GM18951 (cell line): ENCODE results near the gene MZT2A.
"Not testable (repeated sequence)": the region's sequence is repeated elsewhere in the genome, so short reads cannot be mapped to it uniquely, and the experiment has no call there.

Experiments
- POLR2A ChIP-seq: IDR thresholded peaks from 4 replicates; pipeline ENCODE4 v1.6.1; 2011; ENCODE audit warnings: mild to moderate bottlenecking; ENCODE audit not compliant: insufficient read length, insufficient read depth; ENCODE audit errors: extremely low read depth
- in situ Hi-C: fragments of 300-500 bp; cut with MboI; formaldehyde crosslinking; loops from one replicate; pipeline ENCODE4 v1.12.0; 2022; ENCODE audit warnings: low sequenced_read_pairs, mixed read lengths, inconsistent platforms; ENCODE audit not compliant: unreplicated experiment

MZT2A gene, protein sequence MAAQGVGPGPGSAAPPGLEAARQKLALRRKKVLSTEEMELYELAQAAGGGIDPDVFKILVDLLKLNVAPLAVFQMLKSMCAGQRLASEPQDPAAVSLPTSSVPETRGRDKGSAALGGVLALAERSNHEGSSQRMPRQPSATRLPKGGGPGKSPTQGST

DNA sequence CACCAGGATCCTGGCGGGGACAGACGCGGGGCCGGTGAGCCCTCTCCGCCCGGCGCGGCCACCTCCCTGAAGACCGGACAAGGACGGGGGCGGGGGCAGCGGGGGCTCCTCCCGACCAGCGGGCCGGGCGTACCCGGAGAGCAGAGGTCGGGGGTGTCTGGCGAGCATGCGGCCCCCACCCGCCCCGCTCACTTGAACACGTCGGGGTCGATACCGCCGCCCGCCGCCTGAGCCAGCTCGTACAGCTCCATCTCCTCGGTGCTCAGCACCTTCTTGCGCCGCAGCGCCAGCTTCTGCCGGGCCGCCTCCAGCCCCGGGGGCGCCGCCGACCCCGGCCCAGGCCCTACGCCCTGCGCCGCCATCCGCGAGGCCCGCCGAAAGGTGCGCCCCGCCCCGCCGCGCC is at the start of gene MZT2A:
Gene MZT2A, minus strand, starts transcription at position 383 of the 403 bp plus-strand sequence. Its CDS starts 21 bp downstream, at position 362.
- in situ Hi-C loops: not testable (repeated sequence)

DNA sequence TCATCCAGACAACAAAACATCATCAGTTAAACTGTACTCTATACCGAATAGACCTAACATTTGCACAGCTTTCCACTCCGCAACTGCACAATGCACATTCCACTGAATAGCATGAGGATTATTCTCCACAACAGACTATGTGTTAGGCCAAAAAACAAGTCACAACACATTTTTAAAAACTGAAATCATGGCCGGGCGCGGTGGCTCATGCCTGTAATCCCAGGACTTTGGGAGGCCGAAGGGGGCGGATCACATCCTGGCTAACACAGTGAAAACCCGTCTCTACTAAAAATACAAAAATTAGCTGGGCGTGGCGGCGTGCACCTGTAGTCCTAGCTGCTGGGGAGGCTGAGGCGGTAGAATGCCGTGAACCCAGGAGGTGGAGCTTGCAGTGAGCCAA is 46.7 kb upstream of the MZT2A start:
- in situ Hi-C loops: not testable (repeated sequence)

DNA sequence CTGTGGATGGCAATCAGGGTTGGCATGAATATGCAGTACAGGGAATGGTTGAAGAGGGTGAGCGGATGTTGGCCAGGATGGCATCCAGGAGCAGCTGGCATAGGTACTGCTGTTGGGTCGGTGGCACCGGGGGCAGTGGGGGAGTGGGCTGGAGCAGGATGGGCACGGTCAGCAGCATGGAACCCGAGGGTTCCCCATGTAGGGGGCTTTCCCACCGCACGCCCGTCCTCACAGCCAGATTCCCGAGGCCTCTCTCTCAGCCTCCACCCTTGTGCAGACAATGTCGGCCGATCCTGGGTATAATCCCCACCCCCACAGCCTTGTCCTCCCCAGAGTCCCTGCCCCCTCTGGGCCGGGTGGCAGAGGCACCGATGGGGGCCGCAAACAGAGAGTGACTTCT is 44.6 kb upstream of the MZT2A start:
- in situ Hi-C loops: not testable (repeated sequence)

DNA sequence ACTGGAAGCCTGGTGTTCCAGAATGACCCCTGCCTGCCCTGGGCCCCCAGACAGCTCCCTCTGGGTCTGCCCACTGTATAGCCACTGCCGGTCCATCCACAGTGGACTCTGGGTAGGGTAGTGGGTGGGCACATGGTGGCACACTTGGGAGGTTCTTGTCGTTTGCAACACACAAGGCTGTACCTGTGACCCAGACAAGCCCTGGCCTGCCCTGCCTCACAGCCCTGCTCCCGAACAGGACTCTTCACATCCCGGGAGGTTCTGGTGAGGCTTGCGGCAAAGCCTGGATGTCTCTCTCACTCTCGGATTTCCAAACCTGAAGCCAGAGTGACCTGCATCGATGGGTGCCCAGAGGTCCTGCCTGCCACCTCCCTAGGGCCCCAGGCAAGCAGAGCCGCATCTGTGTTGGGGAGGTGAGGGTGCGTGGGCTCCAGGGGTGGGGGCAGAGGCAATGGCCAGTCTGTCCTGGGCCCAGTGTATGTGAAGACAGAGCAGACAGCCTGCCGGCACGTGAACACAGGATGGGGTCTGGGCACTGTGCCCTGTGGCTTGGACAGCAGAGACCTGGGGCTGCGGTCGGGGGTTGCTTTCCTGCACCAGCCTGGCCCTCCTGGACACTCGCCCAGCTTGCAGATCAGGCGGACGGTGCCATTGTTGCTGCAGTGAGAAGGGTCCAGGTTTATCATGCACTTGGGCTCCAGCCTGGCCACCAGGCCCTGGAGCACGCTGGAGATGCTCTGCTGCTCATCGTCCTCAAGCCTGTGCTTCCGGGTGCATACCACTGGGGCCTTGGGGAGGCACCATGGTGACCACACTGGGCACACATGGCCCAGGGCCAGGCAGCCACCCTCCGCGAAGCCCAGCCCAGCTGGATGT is 44.0 kb upstream of the MZT2A start:
- in situ Hi-C loops: not testable (repeated sequence)

DNA sequence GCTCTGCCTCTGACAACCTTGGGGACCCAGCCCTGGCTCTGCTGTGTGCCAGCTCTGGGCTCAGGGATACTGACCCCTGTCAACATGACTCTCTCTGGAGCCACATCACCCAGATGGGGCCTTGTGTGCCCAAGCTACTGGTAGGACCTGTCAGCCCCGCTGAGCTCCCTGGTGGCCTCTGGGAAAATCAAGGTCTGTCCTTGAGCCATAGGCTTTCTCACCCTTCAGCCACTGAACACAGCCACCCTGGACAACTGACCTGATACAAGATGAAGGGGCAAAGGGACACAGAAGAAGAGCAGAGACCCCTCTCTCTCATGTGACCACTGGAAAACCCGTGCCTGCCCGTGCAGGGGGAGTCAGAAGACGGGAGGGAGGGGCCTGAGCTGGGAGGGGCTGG is 43.3 kb upstream of the MZT2A start:
- in situ Hi-C loops: no loop called here
- no peak for TF ChIP-seq POLR2A

DNA sequence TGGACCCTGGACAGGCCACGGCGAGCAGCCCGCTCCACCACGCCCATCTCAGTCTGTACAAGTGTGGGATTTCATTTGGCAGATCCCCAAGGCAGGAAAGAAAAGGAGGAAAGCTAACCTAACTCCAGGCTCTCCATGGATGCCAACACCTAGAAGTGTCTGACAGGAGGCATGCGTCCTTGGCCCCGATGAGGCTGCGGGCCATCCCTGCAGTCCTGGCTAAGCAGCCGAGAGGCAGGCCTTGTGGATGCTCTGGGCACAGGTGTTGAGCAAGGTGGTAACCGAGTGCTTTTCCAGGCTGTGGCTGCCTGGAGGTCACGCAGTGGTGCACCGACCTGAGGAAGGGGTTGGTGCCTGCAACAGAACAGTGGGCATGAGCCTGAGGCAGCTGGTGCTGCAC is 42.8 kb upstream of the MZT2A start:
- in situ Hi-C loops: not testable (repeated sequence)

DNA sequence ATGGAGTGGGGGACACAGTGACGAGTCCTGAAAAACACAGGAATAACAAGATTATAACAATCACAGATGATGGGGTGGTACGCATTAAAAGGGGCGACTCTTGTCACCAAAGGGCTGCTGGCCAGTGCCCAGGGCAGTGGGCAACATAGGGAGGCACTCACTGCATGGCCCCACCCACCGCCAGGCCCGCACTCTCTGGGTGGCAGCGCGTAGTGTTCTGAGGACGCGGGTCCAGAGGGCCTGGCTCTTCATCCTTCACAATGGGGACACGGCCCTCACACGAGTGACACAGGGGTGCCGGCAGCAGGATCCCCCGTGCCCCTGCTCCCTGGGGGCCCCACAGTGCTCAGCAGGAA is 42.1 kb upstream of the MZT2A start:
- in situ Hi-C loops: not testable (repeated sequence)

DNA sequence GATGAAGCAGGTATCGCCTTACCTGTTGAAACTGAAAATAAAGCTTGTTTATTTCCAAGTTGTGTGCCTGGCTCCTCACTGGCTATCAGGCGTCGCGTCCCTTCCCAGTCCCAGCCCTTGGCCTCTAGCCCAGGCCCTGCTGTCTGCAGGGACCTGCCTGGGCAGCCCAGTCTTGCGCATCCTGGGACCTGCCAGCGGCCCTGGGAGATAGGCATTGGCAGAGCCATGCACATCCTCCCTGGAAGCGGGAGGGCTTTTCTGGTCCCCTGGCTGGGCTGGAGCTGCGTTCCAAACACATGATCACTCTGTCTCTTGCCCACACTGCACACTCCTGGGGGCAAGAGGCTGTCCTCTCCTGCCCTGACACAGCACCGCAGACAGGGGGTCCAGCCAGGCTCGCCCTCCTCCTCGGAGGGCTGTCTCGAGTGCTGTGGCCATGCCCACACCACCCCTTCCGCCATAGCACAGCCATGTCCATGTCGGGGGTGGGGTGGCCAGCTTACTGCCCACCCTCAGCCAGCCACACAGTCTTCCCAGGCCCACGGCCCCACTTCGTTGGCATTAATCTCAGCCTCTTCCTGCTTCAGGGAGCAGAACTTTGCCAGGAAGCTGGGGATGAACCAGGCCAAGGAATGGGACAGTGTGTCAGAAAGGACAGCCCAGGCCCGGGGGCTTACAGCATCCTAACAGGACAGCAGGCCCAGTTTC is 41.6 kb upstream of the MZT2A start:
- in situ Hi-C loops: not testable (repeated sequence)

DNA sequence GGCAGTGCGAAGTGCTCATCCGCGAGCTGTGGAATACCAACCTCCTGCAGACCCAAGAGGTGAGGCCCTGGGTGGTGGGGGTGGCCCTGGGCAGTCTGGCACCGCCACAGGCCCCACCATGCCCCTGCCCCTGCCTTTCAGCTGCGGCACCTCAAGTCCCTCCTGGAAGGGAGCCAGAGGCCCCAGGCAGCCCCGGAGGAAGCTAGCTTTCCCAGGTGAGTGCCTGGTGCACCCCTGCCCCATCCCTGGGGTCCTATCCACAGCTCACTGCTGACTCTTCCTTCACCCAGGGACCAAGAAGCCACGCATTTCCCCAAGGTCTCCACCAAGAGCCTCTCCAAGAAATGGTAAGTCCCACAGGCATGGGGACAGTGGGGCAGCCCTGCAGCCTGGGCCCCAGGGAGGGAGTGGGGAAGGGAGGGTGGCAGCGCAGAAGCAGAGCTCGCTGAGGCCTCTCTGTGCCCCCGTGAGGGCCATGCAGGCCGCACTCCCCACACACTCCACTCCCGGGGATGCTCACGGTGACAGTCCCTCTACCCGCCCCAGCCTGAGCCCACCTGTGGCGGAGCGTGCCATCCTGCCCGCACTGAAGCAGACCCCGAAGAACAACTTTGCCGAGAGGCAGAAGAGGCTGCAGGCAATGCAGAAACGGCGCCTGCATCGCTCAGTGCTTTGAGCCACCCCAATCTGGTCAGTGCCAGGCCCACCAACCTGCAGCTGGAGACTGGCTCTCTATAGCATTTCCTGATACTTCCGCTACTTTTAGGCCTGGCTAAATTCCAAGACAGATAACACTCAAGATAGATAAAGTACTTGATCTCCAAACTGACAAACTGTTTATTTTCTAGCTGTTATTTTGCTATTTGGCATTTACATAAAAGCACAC is 40.8 kb upstream of the MZT2A start:
- in situ Hi-C loops: not testable (repeated sequence)

DNA sequence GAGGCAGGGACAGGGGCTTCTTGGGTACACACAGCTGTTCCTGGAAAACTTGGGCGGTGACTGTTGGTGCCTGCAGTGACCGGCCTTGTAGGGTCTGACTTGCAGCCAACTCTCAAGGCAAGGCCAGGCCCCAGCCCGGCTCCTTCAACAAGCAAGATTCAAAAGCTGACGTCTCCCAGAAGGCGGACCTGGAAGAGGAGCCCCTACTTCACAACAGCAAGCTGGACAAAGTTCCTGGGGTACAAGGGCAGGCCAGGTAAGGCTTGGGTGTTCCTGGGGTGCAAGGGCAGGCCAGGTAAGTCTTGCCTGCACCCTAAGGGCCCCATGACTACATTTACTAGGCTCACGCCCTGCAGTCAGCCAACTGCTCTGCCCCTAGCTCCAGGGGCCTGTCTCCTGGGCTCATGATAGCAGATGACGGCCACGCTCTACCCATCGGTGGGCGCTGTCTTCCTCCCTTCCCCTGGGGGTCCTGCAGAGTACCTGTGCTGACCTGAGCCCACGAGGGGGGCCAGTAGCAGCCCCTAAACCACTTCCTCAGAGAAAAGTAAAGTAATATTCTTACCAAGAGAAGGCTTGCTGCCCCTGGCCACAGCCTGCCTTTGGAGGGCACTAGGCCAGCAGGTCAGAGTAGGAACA is 39.5 kb upstream of the MZT2A start:
- in situ Hi-C loops: not testable (repeated sequence)

DNA sequence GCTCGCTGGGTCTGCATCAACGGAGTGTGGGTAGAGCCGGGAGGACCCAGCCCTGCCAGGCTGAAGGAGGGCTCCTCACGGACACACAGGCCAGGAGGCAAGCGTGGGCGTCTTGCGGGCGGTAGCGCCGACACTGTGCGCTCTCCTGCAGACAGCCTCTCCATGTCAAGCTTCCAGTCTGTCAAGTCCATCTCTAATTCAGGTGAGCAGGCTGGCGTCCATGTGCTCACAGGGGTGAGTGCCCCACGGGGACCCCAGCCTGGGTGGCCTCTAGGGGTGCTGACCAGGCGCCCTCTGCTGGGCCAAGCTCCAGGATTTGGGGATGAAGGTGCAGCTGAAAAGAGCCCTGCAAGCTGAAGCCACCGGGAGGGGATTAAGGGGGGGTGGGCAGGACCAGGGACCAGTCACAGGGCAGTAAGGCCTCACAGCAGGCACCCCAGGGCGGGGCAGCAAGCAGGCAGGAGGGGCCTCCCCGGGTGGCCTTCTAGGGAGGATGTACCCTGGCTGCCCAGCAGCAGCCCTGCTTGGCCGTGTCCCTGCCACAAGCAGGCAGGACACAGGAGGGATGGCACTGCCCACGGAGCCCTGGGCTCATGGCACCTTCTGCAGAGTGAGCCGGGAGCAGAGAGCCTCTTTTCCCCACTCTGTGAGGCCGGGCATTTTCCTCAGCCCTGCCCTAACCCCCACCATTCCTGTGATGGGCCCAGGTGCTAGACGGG is 38.6 kb upstream of the MZT2A start:
- in situ Hi-C loops: not testable (repeated sequence)

DNA sequence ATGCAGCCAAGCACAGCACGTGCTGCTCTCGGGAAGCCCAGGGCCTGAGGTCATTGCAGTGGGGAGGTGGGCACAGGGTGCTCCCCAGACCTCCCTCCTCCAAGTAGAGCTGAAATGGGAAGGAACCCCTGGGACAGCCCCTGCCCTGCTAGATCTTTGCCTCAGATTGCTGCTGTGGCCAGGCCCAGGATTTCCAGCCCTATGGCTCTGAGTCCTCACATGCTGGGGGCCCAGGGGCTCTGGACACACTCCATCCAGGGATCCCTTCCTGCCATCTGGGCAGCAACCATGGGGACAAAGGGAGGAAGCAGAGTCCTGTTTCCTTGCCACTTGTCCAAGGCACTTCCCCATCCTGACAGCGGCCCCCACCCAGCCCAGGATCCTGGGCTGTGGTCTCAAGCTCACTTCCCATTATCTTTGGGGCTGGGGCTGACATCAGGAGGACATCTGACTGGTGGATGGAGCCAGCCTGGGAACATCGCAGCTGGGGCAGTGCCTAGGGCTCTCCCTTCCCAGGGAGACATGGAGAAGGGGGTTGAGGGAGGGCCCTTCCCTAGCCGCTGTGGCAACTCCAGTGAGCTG is 37.8 kb upstream of the MZT2A start:
- in situ Hi-C loops: not testable (repeated sequence)

DNA sequence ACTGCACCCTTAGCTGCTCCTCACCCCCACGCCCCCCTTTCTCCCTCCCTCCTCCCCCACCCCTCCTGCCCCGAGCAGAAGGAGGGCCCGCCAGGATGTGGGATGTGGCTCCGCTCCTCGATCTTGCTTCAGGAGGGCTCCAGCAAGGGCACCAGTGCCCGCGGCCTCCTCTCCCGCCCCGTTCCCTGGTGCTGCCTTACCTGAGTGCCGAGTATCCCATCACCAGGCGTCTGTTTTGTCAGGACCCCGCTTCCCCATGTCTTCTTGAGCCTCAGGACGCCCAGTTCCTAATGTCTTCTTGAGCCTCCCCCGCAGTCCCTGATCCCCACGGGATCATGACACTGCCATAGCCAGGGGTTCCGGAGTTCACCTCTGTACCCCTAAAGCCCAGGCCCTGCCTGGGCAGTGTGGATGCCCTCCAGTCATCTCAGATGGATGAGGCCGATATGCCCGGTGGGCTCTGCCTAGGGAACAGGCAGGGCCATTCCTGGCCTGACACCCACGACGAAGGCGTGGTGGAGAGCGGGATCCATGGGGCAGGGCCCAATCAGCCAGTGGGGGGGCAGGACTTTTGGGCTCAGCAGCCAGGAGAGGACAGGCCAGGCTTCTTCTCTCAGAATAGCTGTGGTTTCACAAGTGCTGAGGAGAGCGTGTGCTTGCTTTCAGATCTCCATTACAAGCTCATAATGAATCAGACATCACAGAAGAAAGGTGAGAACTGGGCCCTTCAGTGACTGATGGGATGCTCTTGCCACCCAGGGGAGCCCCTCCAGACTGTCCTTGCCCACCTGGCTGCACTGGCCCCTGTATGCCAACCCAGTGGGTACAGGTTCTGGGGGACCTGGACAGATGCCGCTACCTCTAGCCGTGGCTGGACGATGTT is 37.0 kb upstream of the MZT2A start:
- in situ Hi-C loops: not testable (repeated sequence)

DNA sequence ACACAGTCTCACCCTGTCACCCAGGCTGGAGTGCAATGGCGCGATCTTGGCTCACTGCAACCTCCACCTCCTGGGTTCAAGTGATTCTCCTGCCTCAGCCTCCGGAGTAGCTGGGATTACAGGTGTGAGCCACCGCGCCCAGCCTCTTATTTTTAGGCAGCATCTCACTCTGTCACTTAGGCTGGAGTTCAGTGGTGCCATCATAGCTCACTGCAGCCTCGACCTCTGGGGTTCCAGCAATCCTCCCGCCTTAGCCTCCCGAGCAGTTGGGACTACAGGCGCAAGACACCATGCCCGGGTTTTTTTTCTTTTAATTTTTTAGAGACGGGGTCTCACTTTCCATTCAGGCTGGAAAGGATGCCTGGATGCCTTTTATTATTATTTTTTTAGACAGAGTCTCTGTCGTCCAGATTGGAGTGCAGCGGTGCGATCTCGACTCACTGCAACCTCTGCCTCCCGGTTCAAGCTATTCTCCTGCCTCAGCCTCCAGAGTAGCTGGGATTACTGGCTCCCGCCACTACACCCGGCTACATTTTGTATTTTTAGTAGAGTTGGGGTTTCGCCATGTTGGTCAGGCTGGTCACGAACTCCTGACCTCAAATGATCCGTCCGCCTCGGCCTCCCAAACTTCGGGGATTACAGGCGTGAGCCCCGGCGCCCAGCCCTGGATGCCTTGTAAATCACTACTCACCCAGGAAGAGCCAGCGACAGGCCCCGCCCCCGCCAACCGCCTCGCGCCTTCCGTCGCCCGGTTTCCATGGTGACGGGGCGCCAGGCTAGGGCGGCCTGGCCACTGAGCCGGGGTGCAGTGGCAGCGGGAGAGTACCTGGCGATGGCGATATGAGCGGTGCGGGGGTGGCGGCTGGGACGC is 35.2 kb upstream of the MZT2A start, which contains the start of gene CCDC74A:
Gene CCDC74A, plus strand, starts transcription at position 758 of the 871 bp plus-strand sequence. Its CDS starts 83 bp downstream, at position 841.
- in situ Hi-C loops: not testable (repeated sequence)

DNA sequence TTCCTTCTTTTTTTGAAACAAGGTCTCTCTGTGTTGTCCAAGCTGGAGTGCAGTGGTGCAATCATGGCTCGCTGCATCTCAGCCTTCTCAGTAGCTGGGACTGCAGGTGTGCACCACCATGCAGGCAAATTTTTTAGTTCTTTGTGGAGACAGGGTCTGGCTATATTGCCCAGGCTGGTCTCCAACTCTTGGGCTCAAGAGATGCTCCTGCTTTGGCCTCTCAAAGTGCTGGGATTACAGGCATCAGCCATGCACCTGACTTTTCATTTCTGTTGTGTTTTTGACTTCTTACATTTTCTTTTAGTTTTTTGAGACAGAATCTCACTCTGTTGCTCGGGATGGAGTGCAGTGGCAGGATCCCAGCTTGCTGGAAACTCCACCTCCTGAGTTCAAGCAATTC is 33.1 kb upstream of the MZT2A start:
- in situ Hi-C loops: not testable (repeated sequence)
